Measurements from ENCODE around the gene IFNAR2.
A peak's percentile ranks its signal among the peaks of the same experiment; 100 is the strongest.

The IFNAR2 gene

DNA sequence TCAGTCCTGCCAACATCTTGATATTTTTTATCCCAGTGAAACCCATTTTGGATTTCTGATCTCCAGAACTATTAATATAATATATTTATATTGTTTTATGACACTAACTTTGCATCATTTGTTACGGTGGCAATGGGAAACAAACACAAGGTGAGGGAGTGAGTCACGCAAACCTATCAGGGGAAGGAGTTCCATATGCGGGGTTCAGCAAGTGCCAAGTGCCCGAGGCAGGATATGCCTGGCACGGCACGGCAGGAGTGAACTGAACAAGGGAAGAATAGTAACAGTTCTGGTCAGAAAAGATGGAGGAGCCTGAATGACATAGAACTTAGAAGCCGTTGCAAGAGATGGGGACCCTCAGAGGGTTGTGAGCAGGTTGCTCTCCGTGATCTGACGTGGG lies 28.7 kb downstream of the IFNAR2 start:
- Histone ChIP-seq H3K9ac (peak overlapping the region in 2 of 11 experiments; percentile 9 to 21; a peak in 3 of 22 replicates), H3K4me2 (peak overlapping the region in 7 of 11 experiments; percentile 27 to 97 (median 91); a peak in 12 of 22 replicates), H4K20me1 (peaks cover 0 to 16% (median 0%) of the 10 kb centered on the region in 11 experiments; a peak in 2 of 22 replicates), H3K27me3 (no peaks in the 10 kb centered on the region), H3K36me3 (peaks cover 66 to 83% (median 75%) of the 10 kb centered on the region in 11 experiments), H3K9me3 (replicated peaks in 1 of 11) (peaks cover 14 to 40% (median 27%) of the 10 kb centered on the region in 11 experiments), H3K4me1 (peaks cover 19 to 75% (median 61%) of the 10 kb centered on the region in 10 experiments), H3K27ac (peak overlapping the region in 10 of 11 experiments; percentile 27 to 99 (median 94); a peak in 20 of 22 replicates), H3K4me3 (no peak overlapping the region)
- no peak for TF ChIP-seq Cebpa-rat (IDR thresholded peaks at IDR 0.05)

GRCh38 chr21:33259428-33259827 lies 29.7 kb downstream of the IFNAR2 start:
- peaks cover 14 to 39% (median 27%) of the 10 kb centered on the region in 11 experiments for H3K9me3 ChIP-seq (replicated peaks in 1 of 11)
- peak overlapping the region in 9 of 11 experiments; percentile 34 to 97 (median 84); a peak in 19 of 22 replicates for H3K4me2 ChIP-seq
- peaks cover 62 to 83% (median 75%) of the 10 kb centered on the region in 11 experiments for H3K36me3 ChIP-seq
- H3K27ac ChIP-seq = peak overlapping the region; percentile 39 to 99 (median 94); a peak in 20 of 22 replicates
- H3K9ac ChIP-seq = peak overlapping the region in 7 of 11 experiments; percentile 23 to 78 (median 59); a peak in 10 of 22 replicates
- H3K4me1 ChIP-seq = peaks cover 19 to 84% (median 71%) of the 10 kb centered on the region in 10 experiments
- H4K20me1 ChIP-seq = peaks cover 0 to 8% (median 0%) of the 10 kb centered on the region in 11 experiments; a peak in 2 of 22 replicates
- no peak for TF ChIP-seq Cebpa-rat (IDR thresholded peaks at IDR 0.05)
- H3K4me3 ChIP-seq = no peak overlapping the region
- no peaks in the 10 kb centered on the region for H3K27me3 ChIP-seq

- Histone ChIP-seq H4K20me1 (peaks cover 0 to 5% (median 0%) of the 10 kb centered on the region in 11 experiments; a peak in 2 of 22 replicates), H3K9me3 (replicated peaks in 1 of 11) (peaks cover 14 to 34% (median 27%) of the 10 kb centered on the region in 11 experiments), H3K4me1 (peaks cover 19 to 90% (median 76%) of the 10 kb centered on the region in 10 experiments), H3K4me2 (peak overlapping the region in 9 of 11 experiments; percentile 34 to 97 (median 84); a peak in 19 of 22 replicates), H3K27me3 (no peaks in the 10 kb centered on the region), H3K27ac (peak overlapping the region; percentile 39 to 99 (median 94); a peak in 21 of 22 replicates), H3K36me3 (peaks cover 56 to 83% (median 71%) of the 10 kb centered on the region in 11 experiments), H3K9ac (peak overlapping the region; percentile 12 to 78 (median 53); a peak in 16 of 22 replicates), H3K4me3 (0 out of 20 replicates have a peak overlapping the region, but pooled peaks of 1 of the 10 experiments have one; percentile 2)
- TF ChIP-seq Cebpa-rat (IDR thresholded peaks at IDR 0.05) = no peak
Measured at GRCh38 chr21:33259995-33260394, 30.3 kb downstream of the IFNAR2 start.

- peaks cover 14 to 21% (median 16%) of the 10 kb centered on the region in 11 experiments for H3K9me3 ChIP-seq (replicated peaks in 1 of 11)
- peaks cover 30 to 89% (median 84%) of the 10 kb centered on the region in 10 experiments for H3K4me1 ChIP-seq
- peak overlapping the region; percentile 79 to 99 (median 94); a peak in 21 of 22 replicates for H3K27ac ChIP-seq
- H4K20me1 ChIP-seq = peaks cover 0 to 5% (median 0%) of the 10 kb centered on the region in 11 experiments; a peak in 2 of 22 replicates
- H3K27me3 ChIP-seq = no peaks in the 10 kb centered on the region
- H3K36me3 ChIP-seq = peaks cover 40 to 69% (median 55%) of the 10 kb centered on the region in 11 experiments
- no peak overlapping the region; a peak in 1 of 20 replicates for H3K4me3 ChIP-seq
- peak overlapping the region; percentile 47 to 97 (median 91) for H3K4me2 ChIP-seq
- peak overlapping the region; percentile 72 to 98 (median 78); a peak in 21 of 22 replicates for H3K9ac ChIP-seq
- TF ChIP-seq Cebpa-rat (IDR thresholded peaks at IDR 0.05) = peak; percentile 70 to 100 (median 98)
Measured at GRCh38 chr21:33261635-33262034, 31.9 kb downstream of the IFNAR2 start.

DNA sequence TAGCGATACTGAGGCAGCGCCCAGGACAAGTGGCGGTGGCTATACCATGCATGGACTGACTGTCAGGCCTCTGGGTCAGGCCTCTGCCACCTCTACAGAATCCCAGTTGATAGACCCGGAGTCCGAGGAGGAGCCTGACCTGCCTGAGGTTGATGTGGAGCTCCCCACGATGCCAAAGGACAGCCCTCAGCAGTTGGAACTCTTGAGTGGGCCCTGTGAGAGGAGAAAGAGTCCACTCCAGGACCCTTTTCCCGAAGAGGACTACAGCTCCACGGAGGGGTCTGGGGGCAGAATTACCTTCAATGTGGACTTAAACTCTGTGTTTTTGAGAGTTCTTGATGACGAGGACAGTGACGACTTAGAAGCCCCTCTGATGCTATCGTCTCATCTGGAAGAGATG lies 33.2 kb downstream of the IFNAR2 start:
- peak overlapping the region in 3 of 10 experiments; percentile 1 to 24 (median 2); a peak in 3 of 20 replicates for H3K4me3 ChIP-seq
- peak overlapping the region in 10 of 11 experiments; percentile 11 to 98 (median 78); a peak in 14 of 22 replicates for H3K9ac ChIP-seq
- H3K4me1 ChIP-seq = peaks cover 42 to 89% (median 82%) of the 10 kb centered on the region in 10 experiments
- H3K4me2 ChIP-seq = peak overlapping the region; percentile 47 to 97 (median 91); a peak in 18 of 22 replicates
- H3K9me3 ChIP-seq (replicated peaks in 1 of 11) = peaks cover 3 to 8% (median 4%) of the 10 kb centered on the region in 11 experiments; a peak in 20 of 22 replicates
- H3K36me3 ChIP-seq = peaks cover 27 to 62% (median 43%) of the 10 kb centered on the region in 11 experiments
- peaks cover 0 to 5% (median 0%) of the 10 kb centered on the region in 11 experiments; a peak in 2 of 22 replicates for H4K20me1 ChIP-seq
- H3K27ac ChIP-seq = peak overlapping the region; percentile 79 to 99 (median 94)
- no peak for TF ChIP-seq Cebpa-rat (IDR thresholded peaks at IDR 0.05)
- H3K27me3 ChIP-seq = no peaks in the 10 kb centered on the region

- peak overlapping the region in 7 of 10 experiments; percentile 76 to 94 (median 86); a peak in 14 of 20 replicates for H3K4me3 ChIP-seq
- H3K9ac ChIP-seq = peak overlapping the region; percentile 2 to 99 (median 97); a peak in 17 of 22 replicates
- peaks cover 48 to 87% (median 84%) of the 10 kb centered on the region in 10 experiments for H3K4me1 ChIP-seq
- H3K9me3 ChIP-seq (replicated peaks in 1 of 11) = no peaks in the 10 kb centered on the region
- peaks cover 0 to 14% (median 0%) of the 10 kb centered on the region in 11 experiments; a peak in 6 of 22 replicates for H4K20me1 ChIP-seq
- peak overlapping the region; percentile 88 to 99 (median 94); a peak in 21 of 22 replicates for H3K27ac ChIP-seq
- TF ChIP-seq Cebpa-rat (IDR thresholded peaks at IDR 0.05) = no peak
- H3K27me3 ChIP-seq = no peaks in the 10 kb centered on the region
- H3K36me3 ChIP-seq = peaks cover 29 to 62% (median 43%) of the 10 kb centered on the region in 11 experiments
- peak overlapping the region in 10 of 11 experiments; percentile 84 to 97 (median 94); a peak in 20 of 22 replicates for H3K4me2 ChIP-seq
Measured at GRCh38 chr21:33264561-33264960, 34.8 kb downstream of the IFNAR2 start.

- H3K4me1 ChIP-seq = peaks cover 48 to 83% (median 74%) of the 10 kb centered on the region in 10 experiments
- peak overlapping the region; percentile 71 to 94 (median 84) for H3K4me3 ChIP-seq
- H3K4me2 ChIP-seq = peak overlapping the region; percentile 84 to 97 (median 94)
- peak overlapping the region; percentile 88 to 99 (median 94) for H3K27ac ChIP-seq
- peaks cover 0 to 10% (median 0%) of the 10 kb centered on the region in 11 experiments; a peak in 6 of 22 replicates for H4K20me1 ChIP-seq
- H3K27me3 ChIP-seq = no peaks in the 10 kb centered on the region
- H3K36me3 ChIP-seq = peaks cover 37 to 66% (median 53%) of the 10 kb centered on the region in 11 experiments
- H3K9ac ChIP-seq = peak overlapping the region; percentile 88 to 99 (median 97)
- no peaks in the 10 kb centered on the region for H3K9me3 ChIP-seq (replicated peaks in 1 of 11)
- peak in 9 of 11 experiments; percentile 18 to 57 (median 39); a peak in 10 of 22 replicates for TF ChIP-seq Cebpa-rat (IDR thresholded peaks at IDR 0.05)
Measured at GRCh38 chr21:33265664-33266049, 35.9 kb downstream of the IFNAR2 start.

DNA sequence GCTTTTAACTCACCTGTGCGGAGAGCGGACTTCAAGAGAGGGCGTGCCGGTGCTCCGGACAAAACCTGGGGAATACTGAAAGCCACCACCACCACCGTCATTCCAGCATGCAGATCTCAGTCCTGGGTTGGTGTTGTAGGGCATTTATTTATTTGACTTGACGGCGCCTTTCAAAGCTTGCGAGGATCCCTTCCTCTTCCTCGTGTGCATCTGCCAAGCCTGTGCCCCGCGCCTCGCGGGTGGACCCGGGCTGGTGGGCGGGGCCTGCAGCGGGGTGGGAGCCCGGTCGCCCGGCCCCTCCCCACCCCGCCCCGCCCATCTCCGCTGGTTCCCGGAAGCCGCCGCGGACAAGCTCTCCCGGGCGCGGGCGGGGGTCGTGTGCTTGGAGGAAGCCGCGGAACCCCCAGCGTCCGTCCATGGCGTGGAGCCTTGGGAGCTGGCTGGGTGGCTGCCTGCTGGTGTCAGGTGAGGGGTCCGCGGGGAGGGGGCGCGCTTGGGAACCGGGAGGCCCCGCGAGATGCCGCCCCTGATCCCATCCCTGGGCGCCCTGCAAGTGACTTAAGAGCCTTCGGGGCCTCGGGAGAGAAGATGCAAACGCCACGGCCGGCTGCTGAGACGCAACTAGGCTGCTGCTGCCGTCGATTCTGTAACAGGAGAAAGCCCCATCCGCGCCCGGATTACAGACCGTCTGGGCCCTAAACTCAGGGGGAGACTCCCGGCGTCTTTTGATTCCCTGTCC lies 36.5 kb downstream of the IFNAR2 start, which contains the start of gene IL10RB:
Gene IL10RB (plus strand): TSS at position 318 of the 739 bp plus-strand sequence. CDS start 99 bp downstream, at position 417.
- peak within 1 kb of the TSS; percentile 71 to 94 (median 84) for H3K4me3 ChIP-seq
- peaks cover 42 to 72% (median 59%) of the 10 kb centered on the region in 11 experiments for H3K36me3 ChIP-seq
- peak within 1 kb of the TSS; percentile 84 to 97 (median 95) for H3K4me2 ChIP-seq
- no peaks in the 10 kb centered on the region for H3K9me3 ChIP-seq (replicated peaks in 1 of 11)
- H4K20me1 ChIP-seq = peaks cover 0 to 16% (median 0%) of the 10 kb centered on the region in 11 experiments; a peak in 6 of 22 replicates
- H3K4me1 ChIP-seq = peaks cover 44 to 83% (median 72%) of the 10 kb centered on the region in 10 experiments
- H3K27me3 ChIP-seq = no peaks in the 10 kb centered on the region
- no peak for TF ChIP-seq Cebpa-rat (IDR thresholded peaks at IDR 0.05)
- peak within 1 kb of the TSS; percentile 88 to 99 (median 94) for H3K27ac ChIP-seq
- H3K9ac ChIP-seq = peak within 1 kb of the TSS; percentile 88 to 99 (median 97)
